ENCODE results near the gene TUNAR.

DNA sequence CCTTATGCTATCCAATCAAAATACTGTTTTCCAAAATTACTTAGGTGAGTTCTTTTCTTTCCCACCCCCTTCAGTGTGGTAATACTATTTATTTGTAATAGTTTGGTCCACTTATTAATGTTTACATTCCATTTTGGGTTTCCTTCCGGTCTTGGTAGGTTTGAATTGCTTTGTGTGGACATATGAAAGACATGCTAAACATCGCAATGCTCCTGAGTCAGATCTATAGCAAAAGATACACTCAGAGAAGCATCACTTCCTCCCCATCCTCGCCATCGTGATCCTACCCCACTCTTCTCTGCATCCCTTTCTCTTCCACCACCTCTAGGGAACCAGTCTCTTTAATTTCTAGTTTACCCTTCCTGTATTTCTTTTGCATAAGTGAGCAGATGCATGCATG lies 30.0 kb downstream of the TUNAR start:
- TF ChIP-seq, protein P1, sequence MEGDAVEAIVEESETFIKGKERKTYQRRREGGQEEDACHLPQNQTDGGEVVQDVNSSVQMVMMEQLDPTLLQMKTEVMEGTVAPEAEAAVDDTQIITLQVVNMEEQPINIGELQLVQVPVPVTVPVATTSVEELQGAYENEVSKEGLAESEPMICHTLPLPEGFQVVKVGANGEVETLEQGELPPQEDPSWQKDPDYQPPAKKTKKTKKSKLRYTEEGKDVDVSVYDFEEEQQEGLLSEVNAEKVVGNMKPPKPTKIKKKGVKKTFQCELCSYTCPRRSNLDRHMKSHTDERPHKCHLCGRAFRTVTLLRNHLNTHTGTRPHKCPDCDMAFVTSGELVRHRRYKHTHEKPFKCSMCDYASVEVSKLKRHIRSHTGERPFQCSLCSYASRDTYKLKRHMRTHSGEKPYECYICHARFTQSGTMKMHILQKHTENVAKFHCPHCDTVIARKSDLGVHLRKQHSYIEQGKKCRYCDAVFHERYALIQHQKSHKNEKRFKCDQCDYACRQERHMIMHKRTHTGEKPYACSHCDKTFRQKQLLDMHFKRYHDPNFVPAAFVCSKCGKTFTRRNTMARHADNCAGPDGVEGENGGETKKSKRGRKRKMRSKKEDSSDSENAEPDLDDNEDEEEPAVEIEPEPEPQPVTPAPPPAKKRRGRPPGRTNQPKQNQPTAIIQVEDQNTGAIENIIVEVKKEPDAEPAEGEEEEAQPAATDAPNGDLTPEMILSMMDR (IDR thresholded peaks at IDR 0.05): no peak
- TF ChIP-seq POLR2A (IDR thresholded peaks at IDR 0.05): no peak
